Left colon (tissue), 2 donors: ENCODE measurements around the gene TNFRSF8. TPM values are rescaled to one million over a fixed set of nuclear protein-coding genes. Genes with fewer than 3 reads are reported as not detected.

Source experiments
- ATAC-seq: fragments of 200-7000 bp; cut with Tn5 transposase; one replicate; pipeline ENCODE4 v1.9.1; 2020; ENCODE audit warnings: mild to moderate bottlenecking, moderate library complexity
- DNase-seq, 2 donors: peaks; one replicate each; pipeline ENCODE4 v3.0.0-alpha.2; 2020
- intact Hi-C, 2 donors: fragments of 100-400 bp; cut with DNase I in 1 of 2; cut with micrococcal nuclease in 1 of 2; formaldehyde crosslinking; loops; one replicate each; pipeline versions ENCODE4 v1.11.2 to v1.14.0; 2022; cut with DNase I, micrococcal nuclease
- microRNA-seq, 2 donors: library from miRNA; unstranded; fragments of <30 nt; microRNA quantifications; one replicate each; pipeline versions ENCODE4 v1.1.0 to v1.2.0, GENCODE V29; 2020
- total RNA-seq, 2 donors: library from RNA; stranded (reverse); fragmentation: NEBNext Ultra II Directional; extraction: Animal tissue kit (Norgen Biotek cat#: 25700); gene quantifications; one replicate each; pipeline ENCODE4 v1.2.1, GENCODE V29; 2021
- donor health status: DM: no; HTN: no; CAD: no.
- donor health status: DM: yes; HTN: yes; CAD: no.

Gene TNFRSF8
- total RNA-seq, 2 donors from 2014 or later, result 0.15 to 0.25 TPM

DNA sequence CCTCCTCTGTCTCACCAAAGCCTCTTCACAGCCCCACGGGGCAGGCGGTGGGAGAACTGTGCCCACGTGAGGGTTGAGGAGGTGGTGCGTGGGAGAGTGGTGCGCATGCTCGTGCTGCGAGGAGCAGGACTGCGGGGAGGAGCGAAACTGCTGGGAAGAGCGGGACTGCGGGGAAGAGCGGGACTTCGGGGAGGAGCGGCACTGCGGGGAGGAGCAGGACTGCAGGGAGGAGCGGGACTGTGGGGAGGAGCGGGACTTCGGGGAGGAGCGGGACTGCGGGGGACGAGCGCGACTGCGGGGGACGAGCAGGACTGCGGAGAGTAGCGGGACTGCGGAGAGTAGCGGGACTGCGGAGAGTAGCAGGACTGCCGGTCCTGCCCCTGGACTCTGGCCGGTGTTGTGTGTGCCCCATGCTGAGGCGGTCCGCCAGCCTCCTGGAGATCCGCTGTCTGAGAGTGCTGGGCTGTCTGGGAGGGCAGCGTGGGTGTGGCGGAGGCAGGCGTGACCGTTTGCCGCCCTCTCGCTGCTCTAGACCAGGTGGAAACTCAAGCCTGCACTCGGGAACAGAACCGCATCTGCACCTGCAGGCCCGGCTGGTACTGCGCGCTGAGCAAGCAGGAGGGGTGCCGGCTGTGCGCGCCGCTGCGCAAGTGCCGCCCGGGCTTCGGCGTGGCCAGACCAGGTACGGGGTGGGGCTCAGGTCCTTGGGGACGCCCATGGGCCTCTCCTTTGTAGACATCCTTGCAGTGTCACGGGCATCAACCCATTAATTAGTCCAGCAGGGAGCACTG, 128.3 kb downstream of the TNFRSF8 start:
- DNase-seq, result no peak
- intact Hi-C loops, result no loop called here
- ATAC-seq, result no peak

Small RNAs within 50 kb of the gene (microRNA-seq; reads per million reads assigned to microRNA genes)
- gene MIR4632, result 0 to 0.53 reads per million in 2 donors
- 0.53 to 1.4 reads per million in 2 donors for gene MIR6729
- gene MIR7846, result 4.8 to 8.2 reads per million in 2 donors

Other genes with a start within 250 kb of the TNFRSF8 start
- gene NPPA, start 215.5 kb upstream of the TNFRSF8 start, total RNA-seq, result not detected
- not detected for gene NPPB, start 204.4 kb upstream of the TNFRSF8 start, total RNA-seq
- gene KIAA2013, start 136.9 kb upstream of the TNFRSF8 start, total RNA-seq, result 100 to 1,000 TPM; 105 to 120 TPM
- 10 to 100 TPM; 36.4 to 49.8 TPM for gene PLOD1, start 128.6 kb upstream of the TNFRSF8 start, total RNA-seq
- 10 to 100 TPM; 93.9 to 99.6 TPM for gene MFN2, start 82.9 kb upstream of the TNFRSF8 start, total RNA-seq
- 10 to 100 TPM; 16.2 to 22.9 TPM for gene MIIP, start 43.8 kb upstream of the TNFRSF8 start, total RNA-seq
- gene TNFRSF1B, start 103.7 kb downstream of the TNFRSF8 start, total RNA-seq, result 10 to 100 TPM; 18.6 to 28.3 TPM
- gene VPS13D, start 166.7 kb downstream of the TNFRSF8 start, total RNA-seq, result 10 to 100 TPM; 76.1 to 99.9 TPM